Activated T-cell treated with anti-CD3 and anti-CD28 coated beads for 48 hours (primary cell): Measurements from ENCODE around the gene DIAPH1.

Source experiments
- DNase-seq: peaks from one replicate; pipeline ENCODE4 v3.0.0-alpha.2; 2020; ENCODE audit warnings: low read depth

DIAPH1 gene

DNA sequence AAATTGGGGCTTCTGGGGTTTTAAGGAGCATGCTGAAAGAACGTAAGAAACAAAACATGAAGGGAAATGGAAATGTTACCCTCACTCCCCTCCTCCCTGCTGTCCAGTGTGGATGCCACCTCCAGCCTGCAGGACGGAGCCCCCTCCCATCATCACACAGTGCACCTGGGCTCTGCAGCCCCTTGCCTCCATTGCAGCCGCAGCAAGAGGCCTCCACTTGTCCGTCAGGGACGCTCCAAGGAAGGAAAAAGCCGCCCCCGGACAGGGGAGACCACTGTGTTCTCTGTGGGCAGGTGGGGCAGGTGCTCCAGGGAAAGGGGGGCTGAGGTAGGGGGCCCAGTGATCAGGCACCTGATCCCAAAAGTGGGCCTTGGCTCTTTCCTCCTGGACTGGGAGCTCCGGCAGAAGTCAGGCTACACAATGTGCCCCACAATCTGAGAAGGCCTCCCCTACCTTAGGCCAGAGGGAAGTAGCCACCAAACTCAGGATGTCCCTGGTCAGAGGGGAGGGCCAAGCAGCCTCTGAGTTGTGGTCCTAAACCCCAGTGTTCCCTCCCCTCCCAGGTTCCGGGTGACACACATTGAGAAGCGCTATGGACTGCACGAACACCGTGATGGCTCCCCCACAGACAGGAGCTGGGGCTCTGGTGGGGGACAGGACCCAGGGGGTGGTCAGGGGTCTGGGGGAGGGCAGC is 20.7 kb upstream of the DIAPH1 start:
- no peak for DNase-seq

DNA sequence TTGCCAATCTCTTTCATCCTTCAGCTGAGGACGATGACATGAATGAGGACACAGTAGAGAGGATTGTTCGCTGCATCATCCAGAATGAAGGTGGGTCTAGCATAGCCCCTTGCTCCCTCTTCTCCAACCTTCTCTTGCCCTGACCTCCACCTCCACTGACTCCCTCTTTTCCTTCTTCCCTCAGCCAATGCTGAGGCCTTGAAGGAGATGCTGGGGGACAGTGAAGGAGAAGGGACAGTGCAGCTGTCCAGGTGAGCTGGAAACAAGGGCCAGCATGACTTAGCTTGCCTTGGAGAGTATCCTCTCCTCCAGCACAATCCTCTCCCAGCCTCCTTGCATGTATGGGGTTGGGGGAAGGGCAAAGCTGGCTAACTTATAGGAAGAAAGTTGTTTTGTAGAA is 20.0 kb upstream of the DIAPH1 start:
- DNase-seq: no peak

DNA sequence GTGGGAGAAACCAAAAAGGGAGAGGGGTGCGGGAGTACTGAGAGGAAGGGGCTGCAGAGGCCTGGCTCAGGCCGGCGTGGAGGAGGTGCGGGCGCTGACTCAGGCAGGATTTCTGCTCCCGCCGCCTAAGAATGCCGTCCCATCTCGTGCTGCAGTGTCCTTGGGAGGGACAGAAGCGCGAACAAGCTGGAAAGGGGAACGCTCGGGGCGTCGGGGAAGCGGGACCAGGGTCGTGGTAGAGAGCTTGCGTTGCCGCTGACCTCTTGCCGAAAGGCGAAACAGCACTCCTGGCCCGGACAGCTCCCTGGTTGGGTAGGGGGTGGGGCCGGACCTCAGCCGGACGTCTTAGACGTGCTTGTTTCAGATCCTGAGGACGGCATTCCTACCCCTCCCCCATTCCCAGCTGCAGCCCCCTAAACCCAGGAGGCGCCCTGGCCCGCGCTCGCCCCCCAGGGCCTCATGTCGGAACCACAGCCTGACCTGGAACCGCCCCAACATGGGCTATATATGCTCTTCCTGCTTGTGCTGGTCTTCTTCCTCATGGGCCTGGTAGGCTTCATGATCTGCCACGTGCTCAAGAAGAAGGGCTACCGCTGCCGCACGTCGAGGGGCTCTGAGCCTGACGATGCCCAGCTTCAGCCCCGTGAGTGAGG is 19.1 kb upstream of the DIAPH1 start:
- peak; percentile 56 for DNase-seq

DNA sequence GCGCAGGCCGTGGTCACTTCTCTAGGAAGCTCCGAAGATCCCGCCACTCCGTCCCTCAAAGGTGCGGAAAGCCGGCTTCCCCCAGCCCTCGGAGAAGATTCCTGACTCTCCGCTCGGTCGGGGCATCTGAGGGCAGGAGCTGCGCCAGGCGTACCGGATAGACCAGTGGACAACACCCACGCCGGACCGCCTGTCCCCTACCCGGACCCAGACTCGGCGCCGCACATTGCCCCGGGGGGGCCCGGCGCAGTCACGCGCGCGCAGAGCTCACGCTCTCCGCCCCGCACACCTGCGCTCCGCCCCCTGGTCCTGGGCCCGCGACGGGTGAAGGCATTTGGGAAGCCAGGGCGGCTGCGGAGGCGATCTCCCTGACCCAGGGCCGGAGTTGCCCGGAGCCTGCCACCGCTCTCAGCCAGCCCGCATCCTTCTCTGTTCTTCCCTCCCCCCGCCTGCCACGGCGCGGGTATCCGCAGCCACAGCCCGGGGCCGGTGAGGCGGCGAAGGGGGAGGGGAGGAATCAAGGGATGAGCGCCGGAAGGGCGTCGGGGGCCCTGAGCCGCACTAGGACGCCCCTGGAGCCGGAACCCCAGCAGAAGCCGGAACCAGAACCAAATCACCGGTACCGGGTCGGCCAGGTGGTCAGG is 18.4 kb upstream of the DIAPH1 start:
- peak; percentile 47 for DNase-seq

DNA sequence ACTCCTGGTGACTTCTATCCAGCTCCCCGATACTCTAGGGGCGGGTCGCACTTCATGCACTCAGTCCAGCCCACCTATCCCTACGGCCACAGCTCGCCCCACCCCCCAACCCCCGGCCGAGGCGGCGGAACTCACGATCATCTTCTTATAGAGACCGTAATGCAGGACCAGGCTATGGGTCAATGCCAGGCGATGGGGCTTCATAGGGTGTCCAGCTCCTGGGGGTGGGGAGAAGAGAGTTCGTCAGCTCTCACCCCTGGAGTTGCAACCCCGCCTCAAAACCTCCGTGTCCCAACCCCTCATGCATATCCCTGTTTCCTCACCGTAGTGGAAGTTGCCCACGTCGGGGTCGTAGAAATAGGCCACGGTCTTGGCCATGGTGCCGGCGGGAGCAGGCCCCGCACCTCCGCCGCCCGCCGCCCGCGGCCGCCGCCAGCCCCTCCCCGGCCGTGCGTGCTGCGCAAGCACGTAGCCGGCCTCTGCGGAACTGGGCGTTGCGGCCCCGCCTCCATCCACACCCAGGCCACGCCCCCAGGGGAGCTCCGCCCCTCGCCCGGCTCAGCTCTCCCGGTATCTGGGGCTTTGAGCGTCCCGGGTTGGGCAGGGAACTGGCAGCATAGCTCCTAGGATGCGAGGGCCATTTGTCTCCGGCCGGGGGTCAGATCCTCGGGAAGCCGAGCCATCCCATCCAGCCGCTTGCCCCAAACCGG is 17.8 kb upstream of the DIAPH1 start, which contains the start of the genes HDAC3 and RELL2:
Gene HDAC3, minus strand, starts transcription at position 437 of the 710 bp plus-strand sequence. Its CDS starts 59 bp downstream, at position 378.
Gene RELL2, plus strand, starts transcription at position 585 of the 710 bp plus-strand sequence. CDS start 1,229 bp downstream, outside the sequence.
- DNase-seq: peak; percentile 96

DNA sequence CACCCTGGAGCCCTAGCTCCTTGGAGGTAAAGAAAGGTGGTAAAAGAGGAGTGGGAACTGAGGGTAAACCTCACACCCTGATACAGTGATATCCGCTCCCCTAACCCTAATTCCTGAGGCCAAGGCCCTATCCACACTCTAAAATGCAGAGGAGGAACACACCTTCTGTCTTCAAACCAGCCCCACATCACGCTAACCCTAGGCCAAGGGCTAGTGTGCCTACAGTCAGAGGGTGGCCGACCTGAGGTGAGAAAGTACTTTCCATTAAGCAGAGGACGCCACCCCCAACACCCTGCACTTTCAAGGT is 17.3 kb upstream of the DIAPH1 start:
- no peak for DNase-seq

DNA sequence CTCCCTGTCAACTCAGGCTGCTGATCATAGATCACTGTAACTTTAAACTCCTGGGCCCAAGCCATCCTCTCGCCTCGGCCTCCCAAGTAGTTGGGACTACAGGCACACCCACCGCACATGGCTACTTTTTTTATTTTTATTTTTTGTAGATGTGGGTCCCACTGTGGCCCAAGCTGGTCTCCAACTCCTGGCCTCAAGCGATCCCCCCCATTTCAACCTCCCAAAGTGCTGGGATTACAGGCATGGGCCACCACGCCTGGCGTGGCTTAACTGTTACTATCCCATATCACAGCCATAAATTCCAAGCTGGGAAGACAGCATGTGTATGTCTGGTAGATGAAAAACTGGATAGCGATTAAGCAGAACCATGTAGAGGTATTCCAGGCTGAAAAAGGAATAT is 16.8 kb upstream of the DIAPH1 start:
- no peak for DNase-seq

DNA sequence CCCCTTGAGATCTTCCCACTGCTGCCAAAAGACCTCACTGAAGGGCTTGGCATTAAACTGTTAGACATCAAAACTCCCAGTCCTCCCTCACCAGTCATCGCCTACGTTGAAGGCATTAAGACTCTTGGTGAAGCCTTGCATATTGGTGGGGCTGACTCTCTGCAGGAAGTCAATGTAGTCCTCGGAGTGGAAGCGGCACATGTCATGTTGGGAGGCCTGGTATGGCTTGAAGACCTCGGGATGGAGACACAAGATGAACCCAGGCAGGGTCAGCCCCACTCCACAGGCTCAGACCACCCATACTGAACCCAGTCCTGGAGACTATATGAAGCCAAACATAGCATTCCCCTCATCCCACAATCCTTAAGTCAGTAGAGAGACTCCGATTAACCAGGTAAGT is 15.9 kb upstream of the DIAPH1 start:
- no peak for DNase-seq

DNA sequence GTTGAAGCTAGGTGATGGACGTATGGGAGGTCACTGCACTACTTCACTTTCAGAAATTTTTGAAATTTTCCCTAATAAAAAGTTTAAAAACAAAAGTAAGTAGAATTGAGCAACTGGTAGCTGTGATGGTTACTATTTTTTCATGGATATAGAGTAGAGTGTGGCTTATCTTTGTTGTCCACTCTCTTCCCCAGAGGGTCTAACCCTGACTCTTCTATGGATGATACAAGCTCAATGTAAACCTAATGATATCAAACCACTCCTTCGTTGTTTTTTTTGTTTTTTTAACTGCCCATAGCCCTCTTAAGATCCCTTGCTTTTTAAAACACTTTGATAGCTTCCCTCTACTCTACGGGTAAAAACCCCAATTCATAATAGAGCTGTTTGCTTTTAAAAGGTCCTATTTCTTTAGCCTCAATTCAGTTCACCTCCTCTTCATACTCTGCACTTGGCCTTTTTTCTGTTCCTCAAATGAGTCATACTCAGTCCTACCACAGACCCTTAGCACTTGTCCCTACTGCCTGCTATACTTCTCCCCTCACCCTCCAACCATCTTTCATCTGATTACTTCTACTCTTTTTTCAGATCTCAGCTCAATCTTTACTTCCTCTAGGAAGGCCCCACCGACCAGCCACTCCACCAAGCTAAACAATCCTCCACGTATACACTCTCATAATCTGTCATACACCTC is 15.2 kb upstream of the DIAPH1 start:
- DNase-seq: no peak

DNA sequence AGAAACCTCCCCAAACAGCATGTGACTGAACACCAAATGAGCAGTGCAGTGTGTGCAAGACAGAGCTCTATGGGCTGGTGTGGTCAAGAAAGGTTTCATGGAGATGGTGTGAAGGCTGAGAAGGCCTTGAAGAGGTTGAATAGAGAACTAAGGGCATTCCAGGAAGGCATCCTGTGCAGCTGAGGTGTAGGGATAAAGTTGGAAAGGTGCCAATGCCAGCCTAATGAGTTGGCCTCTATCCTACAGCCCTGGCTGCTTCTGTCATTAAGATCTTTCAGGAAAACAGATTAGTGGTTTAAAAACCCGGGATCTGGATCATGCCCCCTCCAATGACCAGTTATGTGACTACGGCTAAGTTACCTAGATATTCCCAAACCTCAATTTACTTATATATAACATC is 13.8 kb upstream of the DIAPH1 start:
- DNase-seq: no peak

DNA sequence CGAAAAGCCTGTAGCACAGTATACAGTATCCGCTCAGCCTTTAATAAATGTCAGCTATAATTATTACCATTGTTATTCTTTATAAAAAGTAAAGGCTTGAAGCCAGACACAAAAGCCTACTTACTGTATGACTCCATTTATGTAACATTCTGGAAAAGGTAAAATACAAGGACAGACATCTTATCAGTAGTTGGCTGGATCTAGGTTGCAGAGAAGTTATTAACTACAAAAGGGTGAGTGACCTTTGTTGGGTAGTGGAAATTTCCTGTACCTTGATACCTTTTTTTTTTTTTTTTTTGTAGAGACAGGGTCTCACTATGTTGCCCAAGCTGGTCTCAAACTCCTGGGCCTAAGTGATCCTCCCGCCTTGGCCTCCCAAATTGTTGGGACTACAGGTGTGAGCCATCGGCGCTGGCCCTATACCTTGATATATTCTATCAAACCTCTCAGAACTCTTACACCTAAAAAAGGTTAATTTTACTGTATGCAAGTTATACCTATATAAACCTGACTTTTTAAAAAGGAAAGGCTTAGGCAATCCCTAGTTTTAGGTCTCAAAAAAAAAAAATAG is 11.9 kb upstream of the DIAPH1 start:
- no peak for DNase-seq

DNA sequence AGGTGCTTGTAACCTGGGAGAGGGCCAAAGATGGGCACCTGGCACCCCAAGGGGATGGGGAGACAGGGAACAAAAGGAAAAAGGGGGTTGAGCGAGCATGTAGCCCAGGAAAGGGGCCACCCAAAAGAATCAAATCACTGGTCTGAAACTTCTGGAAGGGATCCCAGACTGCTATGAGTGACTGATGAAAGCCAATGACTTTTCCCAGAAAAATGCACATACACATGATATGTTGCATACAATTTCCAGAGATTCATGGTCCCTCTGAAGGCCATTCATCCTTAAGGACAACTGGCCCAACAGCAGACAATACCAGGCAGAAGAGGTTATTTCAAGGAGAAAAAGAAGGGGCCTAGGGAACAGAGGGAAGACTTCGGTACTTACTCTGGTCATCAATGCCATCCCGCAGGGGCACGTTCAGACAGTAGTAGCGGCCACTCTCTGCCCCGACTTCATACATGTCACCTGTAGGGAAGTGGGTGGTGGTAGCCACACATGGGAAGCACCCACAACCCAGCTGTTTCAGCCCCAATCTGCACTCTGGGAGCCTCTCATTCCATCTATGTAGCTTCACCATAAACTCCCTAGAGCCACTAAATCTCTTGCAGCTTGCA is 9.5 kb upstream of the DIAPH1 start:
- DNase-seq: no peak

DNA sequence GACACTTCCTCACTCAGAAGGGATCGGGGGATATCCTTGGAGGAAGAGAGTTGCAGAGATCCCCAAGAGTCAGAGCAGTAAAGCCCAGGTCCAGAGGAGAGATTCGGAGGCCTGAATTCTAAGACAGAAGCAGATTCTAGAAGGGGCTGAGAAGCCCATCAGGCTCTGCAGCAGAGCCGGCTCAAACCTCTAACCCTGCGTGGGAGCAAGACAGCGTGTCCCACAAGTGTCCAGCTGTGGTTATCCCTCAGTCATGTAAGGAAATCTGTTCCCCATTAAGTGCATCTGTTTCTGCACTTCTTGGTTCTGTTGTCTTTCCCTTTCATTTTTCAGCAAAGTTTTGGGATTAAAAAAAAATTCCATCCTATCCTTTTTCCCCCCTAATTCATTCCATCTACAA is 4.8 kb upstream of the DIAPH1 start:
- DNase-seq: no peak

DNA sequence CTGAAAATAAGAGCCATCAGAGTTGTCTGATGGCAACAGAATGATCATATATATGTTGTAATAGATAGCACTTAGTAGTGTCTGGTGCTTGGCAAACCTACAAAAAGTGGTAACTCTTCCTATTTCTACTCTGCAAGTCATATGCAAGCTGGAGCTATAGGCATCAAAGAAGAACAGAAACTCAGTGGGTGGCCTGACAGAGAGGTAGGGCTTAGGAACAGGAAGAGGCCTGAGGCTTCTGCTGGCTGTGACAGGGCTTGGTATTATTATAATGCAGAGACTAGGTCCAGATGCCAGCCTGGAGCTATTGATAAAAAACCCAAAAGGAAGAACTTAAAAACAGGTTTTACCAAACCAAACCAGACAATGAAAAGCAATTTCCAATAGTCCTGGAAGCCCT is 4.4 kb upstream of the DIAPH1 start:
- no peak for DNase-seq

DNA sequence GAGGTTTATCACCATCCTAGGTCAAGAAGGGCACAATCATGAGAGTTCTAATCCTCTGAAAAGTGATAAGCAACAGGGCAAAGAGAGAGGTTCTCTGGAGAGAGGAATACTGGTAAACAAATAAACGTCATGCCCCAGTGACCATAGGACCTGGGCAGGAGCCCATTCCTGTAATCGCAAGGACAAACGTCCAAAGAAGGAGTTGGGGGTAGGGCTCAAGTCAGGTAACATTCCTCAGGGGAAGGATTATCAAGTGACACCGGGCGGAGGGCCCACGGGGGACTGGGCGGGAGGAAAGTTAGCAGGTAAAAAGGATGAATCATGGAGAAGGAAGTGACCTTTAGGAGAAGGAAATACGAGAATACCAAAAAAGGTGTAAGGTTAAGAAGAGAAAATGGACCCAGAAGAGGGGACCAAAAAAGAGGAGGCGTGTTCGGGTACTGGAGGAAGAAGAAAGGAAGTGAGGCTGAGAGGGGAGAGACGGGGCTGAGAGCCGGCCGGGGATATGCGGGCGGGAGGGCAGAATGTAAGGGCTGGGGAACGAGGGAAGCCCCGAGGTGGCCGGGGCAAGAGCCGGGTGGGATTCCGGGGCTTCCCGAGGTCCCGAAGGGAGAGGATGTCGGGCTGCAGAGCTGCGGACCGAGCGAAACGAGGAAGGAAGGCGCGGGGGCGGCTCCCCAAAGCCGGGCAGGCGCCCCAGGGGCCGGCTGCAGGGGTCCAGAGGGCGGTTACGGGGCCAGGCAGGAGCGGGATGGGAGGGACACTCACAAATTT is 583 bp downstream of the DIAPH1 start:
- DNase-seq: peak; percentile 52

DNA sequence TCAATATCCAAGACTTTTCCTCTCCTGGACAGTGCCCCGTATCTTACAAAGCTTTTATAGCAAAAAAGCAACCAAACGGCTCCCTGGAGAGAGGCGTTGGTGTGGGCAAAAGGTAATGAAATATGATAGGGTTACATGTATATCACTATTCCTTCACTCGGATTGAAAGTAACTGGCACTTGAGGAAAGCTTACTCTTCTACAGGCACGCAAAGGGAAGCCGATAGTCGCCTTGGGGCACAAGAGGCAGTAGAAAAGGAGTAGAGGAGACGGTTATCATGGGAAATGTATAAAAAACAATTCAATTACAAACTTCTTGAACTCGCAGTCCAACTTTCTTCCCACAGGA is 1.1 kb downstream of the DIAPH1 start:
- no peak for DNase-seq

DNA sequence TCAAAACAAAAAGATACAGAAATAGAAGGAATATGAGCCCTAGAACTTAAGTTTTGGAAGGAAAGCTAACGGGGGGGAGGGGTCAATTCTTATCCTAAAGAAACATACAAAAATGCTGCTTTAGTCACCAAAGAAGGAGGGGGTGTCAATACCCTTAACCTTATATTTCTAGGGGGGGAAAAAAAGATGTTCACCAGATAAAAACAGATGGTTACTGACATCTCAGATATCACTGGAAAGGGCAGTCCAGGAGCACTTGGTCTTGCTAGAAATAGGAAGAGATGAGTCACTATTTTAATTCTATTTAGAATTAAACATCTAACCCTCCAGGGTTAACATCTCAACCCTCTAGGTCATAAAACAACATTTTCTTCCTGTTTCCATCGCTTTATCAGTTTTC is 1.7 kb downstream of the DIAPH1 start:
- no peak for DNase-seq

DNA sequence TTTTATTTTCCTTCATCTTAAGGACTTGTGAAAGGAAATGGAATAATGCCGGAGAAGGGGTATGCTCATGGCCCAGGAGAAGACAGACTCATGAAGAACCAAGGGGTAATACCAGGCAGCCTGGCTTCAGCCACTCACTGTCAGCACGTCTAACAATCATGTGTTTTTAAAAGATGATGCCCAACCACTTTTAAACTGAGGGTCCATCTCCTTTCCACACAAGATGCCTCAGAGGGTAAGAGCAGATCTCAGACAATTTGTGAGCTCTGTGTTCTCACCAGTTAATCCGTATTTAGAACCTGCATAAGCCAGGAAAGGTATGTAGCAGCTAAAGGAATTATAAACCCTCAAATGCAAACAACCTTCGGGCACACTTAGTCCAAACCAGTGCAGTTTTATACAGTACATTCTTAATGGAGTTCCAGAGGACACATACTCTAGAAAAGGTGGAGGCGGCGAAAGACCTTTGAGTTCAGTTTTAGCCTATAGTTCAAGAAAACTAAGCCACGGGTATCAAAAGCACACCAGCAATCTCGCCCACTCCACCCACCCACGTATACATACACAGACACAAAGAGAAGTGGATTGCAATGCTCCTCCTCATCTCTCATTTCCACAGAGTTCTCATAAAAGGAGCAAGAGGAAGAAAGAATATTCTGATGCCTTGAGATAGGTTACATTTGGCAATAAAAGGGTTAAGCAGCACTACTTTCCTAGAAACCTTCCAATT is 2.6 kb downstream of the DIAPH1 start:
- DNase-seq: no peak

DNA sequence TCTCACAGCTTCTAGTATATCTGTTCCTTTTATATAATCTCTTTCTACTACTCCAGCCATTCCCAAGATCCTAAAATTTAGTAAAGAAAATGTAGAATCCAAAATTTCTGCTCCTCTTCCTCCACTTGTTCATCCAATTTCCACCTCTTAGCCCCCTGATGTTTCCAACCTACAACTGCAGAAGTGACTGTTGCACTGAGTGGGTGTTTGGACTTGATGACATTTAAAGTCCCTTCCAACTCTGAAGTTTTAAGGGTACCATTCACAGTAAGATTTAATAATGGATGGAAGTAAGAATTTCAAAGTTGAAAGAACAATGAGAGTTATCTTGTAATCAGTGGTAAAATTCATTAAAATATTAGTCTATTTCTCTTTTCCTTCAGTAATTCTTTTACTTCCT is 5.5 kb downstream of the DIAPH1 start:
- no peak for DNase-seq

DNA sequence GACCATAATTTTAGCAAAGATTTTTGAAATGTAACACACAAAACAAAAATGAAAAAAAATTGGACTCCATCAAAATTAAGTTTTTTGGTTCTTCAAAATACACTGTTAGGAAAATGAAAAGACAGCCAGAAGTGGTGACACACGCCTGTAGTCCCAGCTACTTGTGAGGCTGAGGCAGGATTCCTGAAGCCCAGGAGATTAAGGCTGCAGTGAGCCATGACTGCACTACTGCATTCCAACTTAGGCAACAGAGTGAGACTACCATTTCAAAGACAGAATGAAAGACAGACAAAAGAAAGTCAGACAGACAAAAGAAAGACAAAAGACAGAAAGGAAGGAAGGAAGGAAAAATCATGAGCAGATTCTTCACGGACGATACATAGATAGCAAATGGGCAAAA is 7.5 kb downstream of the DIAPH1 start:
- DNase-seq: no peak
